BE2C (cell line): ENCODE data around the gene EXOC1.

Source experiments
- DNase-seq: peaks from one replicate; pipeline ENCODE4 v3.0.0-alpha.2; 2020
- H3K27me3 ChIP-seq: fragments of 250-450 bp; sonication (Bioruptor Pico); 2 replicates; pipeline ENCODE4 v1.5.1; 2020; ENCODE audit warnings: mild to moderate bottlenecking
- H3K36me3 ChIP-seq: fragments of 250-450 bp; sonication (Bioruptor Pico); 2 replicates; pipeline ENCODE4 v1.5.1; 2020; ENCODE audit warnings: mild to moderate bottlenecking
- H3K4me1 ChIP-seq: fragments of 250-450 bp; sonication (Bioruptor Pico); 2 replicates; pipeline ENCODE4 v1.5.1; 2020
- H3K4me3 ChIP-seq: 2 replicates; pipeline ENCODE4 v1.5.1; 2011; ENCODE audit warnings: low read depth, low read length
- H3K9me3 ChIP-seq: fragments of 250-450 bp; sonication (Bioruptor Pico); 2 replicates; pipeline ENCODE4 v1.5.1; 2020
- TF ChIP-seq, protein P1 (sequence below): IDR thresholded peaks from 2 replicates; pipeline ENCODE4 v1.5.1; 2012; ENCODE audit warnings: mild to moderate bottlenecking, low read depth, low read length

Gene EXOC1

DNA sequence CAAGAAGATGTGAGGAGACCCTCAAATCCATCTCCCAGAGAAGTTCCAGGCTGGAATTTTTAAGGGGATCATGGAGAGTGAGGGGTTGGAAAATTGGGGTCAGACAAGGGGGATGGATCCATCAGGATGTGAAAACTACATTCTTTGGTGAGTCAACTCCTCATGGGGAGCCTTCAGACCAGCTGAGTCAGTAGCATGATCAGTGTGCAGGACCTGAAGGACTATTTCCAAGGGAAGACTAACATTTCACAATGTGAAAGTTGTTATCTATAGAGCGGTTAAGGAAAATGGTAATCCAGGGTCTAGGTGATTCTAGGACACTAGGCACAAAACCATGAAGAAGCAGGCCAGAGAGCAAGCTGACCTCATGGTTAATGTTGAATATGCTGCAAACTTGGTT, 56.7 kb downstream of the EXOC1 start:
- no peak overlapping the region for H3K4me3 ChIP-seq
- H3K4me1 ChIP-seq = peaks cover 10% of the 10 kb centered on the region
- H3K9me3 ChIP-seq = no peaks in the 10 kb centered on the region
- no peaks in the 10 kb centered on the region for H3K36me3 ChIP-seq
- no peak for DNase-seq
- no peaks in the 10 kb centered on the region for H3K27me3 ChIP-seq
- TF ChIP-seq, protein P1, sequence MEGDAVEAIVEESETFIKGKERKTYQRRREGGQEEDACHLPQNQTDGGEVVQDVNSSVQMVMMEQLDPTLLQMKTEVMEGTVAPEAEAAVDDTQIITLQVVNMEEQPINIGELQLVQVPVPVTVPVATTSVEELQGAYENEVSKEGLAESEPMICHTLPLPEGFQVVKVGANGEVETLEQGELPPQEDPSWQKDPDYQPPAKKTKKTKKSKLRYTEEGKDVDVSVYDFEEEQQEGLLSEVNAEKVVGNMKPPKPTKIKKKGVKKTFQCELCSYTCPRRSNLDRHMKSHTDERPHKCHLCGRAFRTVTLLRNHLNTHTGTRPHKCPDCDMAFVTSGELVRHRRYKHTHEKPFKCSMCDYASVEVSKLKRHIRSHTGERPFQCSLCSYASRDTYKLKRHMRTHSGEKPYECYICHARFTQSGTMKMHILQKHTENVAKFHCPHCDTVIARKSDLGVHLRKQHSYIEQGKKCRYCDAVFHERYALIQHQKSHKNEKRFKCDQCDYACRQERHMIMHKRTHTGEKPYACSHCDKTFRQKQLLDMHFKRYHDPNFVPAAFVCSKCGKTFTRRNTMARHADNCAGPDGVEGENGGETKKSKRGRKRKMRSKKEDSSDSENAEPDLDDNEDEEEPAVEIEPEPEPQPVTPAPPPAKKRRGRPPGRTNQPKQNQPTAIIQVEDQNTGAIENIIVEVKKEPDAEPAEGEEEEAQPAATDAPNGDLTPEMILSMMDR = no peak

DNA sequence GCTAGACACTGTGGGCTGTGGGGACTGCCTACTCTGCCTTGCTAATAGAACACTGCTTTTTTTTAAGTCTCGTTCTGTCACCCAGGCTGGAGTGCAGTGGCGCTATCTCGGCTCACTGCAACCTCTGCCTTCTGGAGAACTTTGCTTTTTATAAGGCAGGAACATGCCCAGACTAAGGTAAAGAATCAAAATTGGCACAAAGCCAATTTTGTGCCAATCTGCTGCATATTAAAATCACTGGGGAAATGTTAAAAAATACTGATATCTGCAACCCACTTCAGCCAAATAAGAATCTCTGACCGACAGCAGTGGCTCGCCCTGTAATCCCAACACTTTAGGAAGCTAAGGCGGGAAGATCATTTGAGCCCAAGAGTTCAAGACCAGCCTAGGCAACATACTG, 58.8 kb downstream of the EXOC1 start:
- no peaks in the 10 kb centered on the region for H3K27me3 ChIP-seq
- DNase-seq = no peak
- H3K4me1 ChIP-seq = peaks cover 2% of the 10 kb centered on the region; the same call in 1 of the 2 replicates
- no peak overlapping the region for H3K4me3 ChIP-seq
- no peaks in the 10 kb centered on the region for H3K9me3 ChIP-seq
- H3K36me3 ChIP-seq = no peaks in the 10 kb centered on the region
- TF ChIP-seq, protein P1 = no peak

DNA sequence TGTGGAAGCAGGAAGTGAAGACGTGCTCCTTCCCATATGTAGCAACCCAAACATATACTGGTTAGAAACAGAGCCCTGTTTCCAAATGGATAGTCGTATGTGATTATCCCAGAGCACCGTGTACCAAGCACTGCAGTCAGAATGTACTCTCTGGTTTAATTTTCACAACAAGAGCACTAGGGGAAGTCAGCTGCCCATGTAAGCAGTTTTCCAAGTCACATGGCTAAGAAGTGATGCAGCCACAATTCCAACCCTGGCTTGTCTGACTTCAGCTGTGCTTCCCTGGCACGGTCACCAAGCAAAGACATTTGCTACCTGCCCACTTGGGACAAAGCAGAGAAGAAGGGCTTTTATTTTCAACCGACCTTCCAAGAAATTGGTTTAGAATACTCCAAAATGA, 67.1 kb downstream of the EXOC1 start:
- Histone ChIP-seq H3K36me3 (no peaks in the 10 kb centered on the region), H3K4me3 (no peak overlapping the region), H3K27me3 (no peaks in the 10 kb centered on the region), H3K4me1 (no peaks in the 10 kb centered on the region), H3K9me3 (no peaks in the 10 kb centered on the region)
- TF ChIP-seq, protein P1 = no peak
- DNase-seq = no peak

- Histone ChIP-seq H3K36me3 (no peaks in the 10 kb centered on the region), H3K4me3 (no peak overlapping the region), H3K9me3 (no peaks in the 10 kb centered on the region), H3K27me3 (no peaks in the 10 kb centered on the region), H3K4me1 (no peaks in the 10 kb centered on the region)
- no peak for DNase-seq
- TF ChIP-seq, protein P1 = no peak
These were observed 67.6 kb downstream of the EXOC1 start for GRCh38 chr4:55921093-55921492.

GRCh38 chr4:55925241-55925640, 71.8 kb downstream of the EXOC1 start:
- TF ChIP-seq, protein P1 = no peak

GRCh38 chr4:55926610-55927009, 73.2 kb downstream of the EXOC1 start:
- TF ChIP-seq, protein P1 = no peak

More at GRCh38 chr4:55925241-55925640, 71.8 kb downstream of the EXOC1 start:
- H3K9me3 ChIP-seq = no peaks in the 10 kb centered on the region; the same call in 1 of the 2 replicates
- no peak for DNase-seq
- no peaks in the 10 kb centered on the region for H3K27me3 ChIP-seq
- no peaks in the 10 kb centered on the region for H3K36me3 ChIP-seq
- H3K4me3 ChIP-seq = no peak overlapping the region
- H3K4me1 ChIP-seq = no peaks in the 10 kb centered on the region

More at GRCh38 chr4:55926610-55927009, 73.2 kb downstream of the EXOC1 start:
- Histone ChIP-seq H3K9me3 (no peaks in the 10 kb centered on the region; the same call in 1 of the 2 replicates), H3K4me3 (no peak overlapping the region), H3K4me1 (no peaks in the 10 kb centered on the region), H3K27me3 (no peaks in the 10 kb centered on the region), H3K36me3 (no peaks in the 10 kb centered on the region)
- DNase-seq = no peak
